Measurements from ENCODE around the gene GPR15.

GPR15 gene

GRCh38 chr3:98565843-98566242 is 34.1 kb downstream of the GPR15 start:
- DNase-seq: no peak
- H3K27me3 ChIP-seq (replicated peaks): no peaks in the 10 kb centered on the region
- no peak overlapping the region for H3K27ac ChIP-seq
- no peaks in the 10 kb centered on the region for H3K36me3 ChIP-seq (replicated peaks)
- H3K4me3 ChIP-seq (ENCODE audit: low read depth, low read length): no peak overlapping the region
- TF ChIP-seq, protein P1, sequence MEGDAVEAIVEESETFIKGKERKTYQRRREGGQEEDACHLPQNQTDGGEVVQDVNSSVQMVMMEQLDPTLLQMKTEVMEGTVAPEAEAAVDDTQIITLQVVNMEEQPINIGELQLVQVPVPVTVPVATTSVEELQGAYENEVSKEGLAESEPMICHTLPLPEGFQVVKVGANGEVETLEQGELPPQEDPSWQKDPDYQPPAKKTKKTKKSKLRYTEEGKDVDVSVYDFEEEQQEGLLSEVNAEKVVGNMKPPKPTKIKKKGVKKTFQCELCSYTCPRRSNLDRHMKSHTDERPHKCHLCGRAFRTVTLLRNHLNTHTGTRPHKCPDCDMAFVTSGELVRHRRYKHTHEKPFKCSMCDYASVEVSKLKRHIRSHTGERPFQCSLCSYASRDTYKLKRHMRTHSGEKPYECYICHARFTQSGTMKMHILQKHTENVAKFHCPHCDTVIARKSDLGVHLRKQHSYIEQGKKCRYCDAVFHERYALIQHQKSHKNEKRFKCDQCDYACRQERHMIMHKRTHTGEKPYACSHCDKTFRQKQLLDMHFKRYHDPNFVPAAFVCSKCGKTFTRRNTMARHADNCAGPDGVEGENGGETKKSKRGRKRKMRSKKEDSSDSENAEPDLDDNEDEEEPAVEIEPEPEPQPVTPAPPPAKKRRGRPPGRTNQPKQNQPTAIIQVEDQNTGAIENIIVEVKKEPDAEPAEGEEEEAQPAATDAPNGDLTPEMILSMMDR (IDR thresholded peaks at IDR 0.05; ENCODE audit: low read depth, low read length, missing control alignments): no peak
- in situ Hi-C loops (cut with HindIII; ENCODE audit: low pct_ligation_motif_present, low sequenced_read_pairs): no loop called here

- no peak overlapping the region for H3K4me3 ChIP-seq (ENCODE audit: low read depth, low read length)
- no peaks in the 10 kb centered on the region for H3K27me3 ChIP-seq (replicated peaks)
- in situ Hi-C loops (cut with HindIII; ENCODE audit: low pct_ligation_motif_present, low sequenced_read_pairs): no loop called here
- TF ChIP-seq, protein P1 (IDR thresholded peaks at IDR 0.05; ENCODE audit: low read depth, low read length, missing control alignments): no peak
- no peaks in the 10 kb centered on the region for H3K36me3 ChIP-seq (replicated peaks)
- DNase-seq: no peak
- no peak overlapping the region for H3K27ac ChIP-seq
Observed at GRCh38 chr3:98567666-98568270, 36.0 kb downstream of the GPR15 start.

DNA sequence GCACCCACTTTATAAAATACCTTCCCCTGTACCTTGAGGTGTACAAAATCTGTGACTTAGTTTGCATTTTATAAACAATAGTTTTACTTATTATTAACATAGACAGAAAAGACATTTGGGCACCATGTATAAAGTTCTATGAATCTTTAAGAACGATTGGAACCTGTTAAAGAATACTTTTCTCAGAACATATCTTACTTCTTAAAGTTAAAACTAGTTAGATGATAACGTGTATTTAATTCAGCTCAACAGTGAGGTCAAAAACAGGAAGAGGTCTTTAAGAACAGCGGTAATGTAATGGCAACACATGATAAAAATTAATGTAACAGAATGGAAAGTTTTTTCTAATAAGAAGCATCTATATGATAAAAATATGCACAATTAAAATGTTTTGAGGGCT is 36.6 kb downstream of the GPR15 start:
- no peak for DNase-seq
- TF ChIP-seq, protein P1 (IDR thresholded peaks at IDR 0.05; ENCODE audit: low read depth, low read length, missing control alignments): no peak
- no peaks in the 10 kb centered on the region for H3K36me3 ChIP-seq (replicated peaks)
- in situ Hi-C loops (cut with HindIII; ENCODE audit: low pct_ligation_motif_present, low sequenced_read_pairs): no loop called here
- no peak overlapping the region for H3K27ac ChIP-seq
- no peaks in the 10 kb centered on the region for H3K27me3 ChIP-seq (replicated peaks)
- no peak overlapping the region for H3K4me3 ChIP-seq (ENCODE audit: low read depth, low read length)

- Histone ChIP-seq H3K27ac (no peak overlapping the region), H3K27me3 (replicated peaks) (no peaks in the 10 kb centered on the region), H3K4me3 (ENCODE audit: low read depth, low read length) (no peak overlapping the region), H3K36me3 (replicated peaks) (no peaks in the 10 kb centered on the region)
- in situ Hi-C loops (cut with HindIII; ENCODE audit: low pct_ligation_motif_present, low sequenced_read_pairs): no loop called here
- TF ChIP-seq, protein P1 (IDR thresholded peaks at IDR 0.05; ENCODE audit: low read depth, low read length, missing control alignments): peak; percentile 49
- no peak for DNase-seq
Observed at GRCh38 chr3:98573181-98573728, 41.5 kb downstream of the GPR15 start.

GRCh38 chr3:98574132-98574531 is 42.4 kb downstream of the GPR15 start:
- in situ Hi-C loops (cut with HindIII; ENCODE audit: low pct_ligation_motif_present, low sequenced_read_pairs): no loop called here
- no peak overlapping the region for H3K27ac ChIP-seq
- no peak for DNase-seq
- H3K4me3 ChIP-seq (ENCODE audit: low read depth, low read length): no peak overlapping the region
- H3K36me3 ChIP-seq (replicated peaks): peaks cover 1% of the 10 kb centered on the region
- TF ChIP-seq, protein P1 (IDR thresholded peaks at IDR 0.05; ENCODE audit: low read depth, low read length, missing control alignments): no peak
- no peaks in the 10 kb centered on the region for H3K27me3 ChIP-seq (replicated peaks)

Data from brain microvascular endothelial cell (primary cell).